Right renal cortex interstitium (tissue), 3 donors: ENCODE measurements around the gene RBM23. TPM values are rescaled to one million over a fixed set of nuclear protein-coding genes. Genes with fewer than 3 reads are reported as not detected.
"Not testable (repeated sequence)": the region's sequence is repeated elsewhere in the genome, so short reads cannot be mapped to it uniquely, and the experiment has no call there.

Source experiments
- DNase-seq, 3 donors: peaks; one replicate each; pipeline ENCODE4 v3.0.0-alpha.2; 2013; ENCODE audit warnings: low read depth in 3 of 3, low spot score in 2 of 3
- polyA plus RNA-seq, 3 donors: library from polyadenylated mRNA; unstranded; fragments of 120-200 nt; gene quantifications; one replicate each; pipeline ENCODE4 v1.2.1, GENCODE V29; 2013; ENCODE audit not compliant: insufficient read length in 3 of 3

RBM23 gene
- 100 to 1,000 TPM; 118 to 125 (median 119) TPM for polyA plus RNA-seq

DNA sequence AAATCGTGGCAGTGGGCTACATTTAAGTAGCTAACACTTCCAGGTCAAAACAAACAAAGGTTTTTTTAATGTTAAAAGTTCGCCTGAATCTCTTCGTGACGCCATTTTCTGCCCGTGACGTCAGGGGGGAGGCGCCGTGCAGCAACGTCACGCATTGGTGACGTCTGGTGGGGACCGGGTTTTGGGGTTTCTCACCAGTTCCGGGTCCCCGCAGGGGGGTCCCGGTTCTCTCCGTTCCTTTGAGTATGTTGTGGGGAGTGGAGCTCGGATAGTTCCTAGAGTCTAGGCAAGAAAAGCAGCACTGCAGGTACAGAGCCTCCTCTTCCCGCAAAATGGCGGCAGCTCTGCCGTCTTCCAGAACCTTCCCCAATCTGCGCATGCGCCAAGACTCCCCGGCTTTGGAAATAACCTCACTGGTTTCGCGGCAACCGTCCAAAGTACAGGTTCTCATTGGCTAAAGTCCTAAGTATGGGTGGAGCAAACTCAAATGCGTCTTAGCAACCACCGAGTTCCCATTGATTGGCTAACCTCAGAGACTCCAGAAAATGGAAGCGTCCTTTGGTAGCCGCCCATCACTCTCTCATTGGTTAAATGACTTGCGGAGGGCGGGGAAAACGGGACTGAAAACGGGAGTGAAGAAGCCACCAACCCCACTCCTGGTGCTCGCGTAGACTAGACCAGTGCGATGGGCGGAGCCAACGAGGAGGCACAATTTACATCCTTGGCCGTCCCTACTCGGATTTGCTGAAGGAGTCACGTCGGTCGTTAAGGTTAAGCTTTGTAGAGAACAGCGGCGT, at the start of gene RBM23:
Gene RBM23, minus strand, starts transcription at position 346 of the 797 bp plus-strand sequence.
- DNase-seq, result peak; percentile 100

DNA sequence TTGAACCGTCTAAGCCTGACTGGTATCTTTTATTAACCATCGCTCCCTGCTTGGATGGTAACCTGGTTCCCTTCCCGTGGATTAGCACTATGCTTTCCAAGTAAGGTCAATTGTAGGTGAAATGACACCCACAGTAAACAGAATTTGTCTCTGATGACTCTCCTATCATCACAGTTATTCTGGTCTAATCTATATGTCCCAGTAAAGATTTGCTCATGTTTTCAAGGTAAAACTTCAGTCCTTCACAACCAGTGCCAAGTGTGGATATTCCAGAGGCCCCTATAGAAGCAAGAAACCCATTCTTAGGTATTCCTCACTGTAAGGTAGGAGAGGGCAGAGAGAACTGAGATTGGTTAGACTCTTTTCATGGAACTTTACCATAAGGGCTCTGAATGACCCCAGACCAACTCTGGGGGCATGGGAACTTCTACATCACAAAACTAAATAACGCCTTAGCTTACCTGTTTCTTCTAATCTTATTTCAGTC, 47.9 kb upstream of the RBM23 start:
- no peak for DNase-seq

DNA sequence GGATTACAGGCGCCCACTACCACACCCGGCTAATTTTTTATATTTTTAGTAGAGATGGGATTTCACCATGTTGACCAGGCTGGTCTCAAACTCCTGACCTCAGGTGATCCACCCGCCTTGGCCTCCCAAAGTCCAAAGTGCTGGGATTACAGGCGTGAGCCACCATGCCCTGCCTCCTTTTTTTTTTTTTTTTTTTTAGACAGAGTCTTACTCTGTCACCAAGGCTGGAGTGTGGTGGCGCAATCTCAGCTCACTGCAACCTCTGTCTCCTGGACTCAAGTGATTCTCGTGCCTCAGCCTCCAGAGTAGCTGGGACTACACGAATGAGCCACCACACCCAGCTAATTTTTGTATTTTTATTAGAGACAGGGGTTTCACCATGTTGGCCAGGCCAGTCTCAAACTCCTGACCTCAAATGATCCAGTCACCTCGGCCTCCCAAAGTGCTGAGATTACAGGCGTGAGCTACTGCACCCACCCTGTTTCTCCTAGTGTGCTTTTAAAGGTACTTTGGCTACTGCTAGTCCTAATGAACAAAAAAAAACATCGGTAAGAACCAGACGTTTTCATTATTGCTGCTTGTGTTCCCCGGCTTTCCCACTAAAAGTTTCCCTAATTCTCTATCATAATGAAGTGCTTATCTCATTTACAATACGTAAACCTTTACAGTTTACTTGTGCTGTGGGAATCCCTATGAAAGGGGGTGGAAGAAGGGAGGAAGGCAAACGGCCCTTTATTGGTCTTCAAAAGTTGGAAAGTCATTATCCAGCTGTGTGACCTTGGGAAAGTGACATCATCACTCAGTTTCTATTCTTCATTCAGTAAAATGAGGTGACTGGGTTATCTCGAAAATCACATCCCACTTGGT, 47.2 kb upstream of the RBM23 start:
- DNase-seq, result not testable (repeated sequence)

DNA sequence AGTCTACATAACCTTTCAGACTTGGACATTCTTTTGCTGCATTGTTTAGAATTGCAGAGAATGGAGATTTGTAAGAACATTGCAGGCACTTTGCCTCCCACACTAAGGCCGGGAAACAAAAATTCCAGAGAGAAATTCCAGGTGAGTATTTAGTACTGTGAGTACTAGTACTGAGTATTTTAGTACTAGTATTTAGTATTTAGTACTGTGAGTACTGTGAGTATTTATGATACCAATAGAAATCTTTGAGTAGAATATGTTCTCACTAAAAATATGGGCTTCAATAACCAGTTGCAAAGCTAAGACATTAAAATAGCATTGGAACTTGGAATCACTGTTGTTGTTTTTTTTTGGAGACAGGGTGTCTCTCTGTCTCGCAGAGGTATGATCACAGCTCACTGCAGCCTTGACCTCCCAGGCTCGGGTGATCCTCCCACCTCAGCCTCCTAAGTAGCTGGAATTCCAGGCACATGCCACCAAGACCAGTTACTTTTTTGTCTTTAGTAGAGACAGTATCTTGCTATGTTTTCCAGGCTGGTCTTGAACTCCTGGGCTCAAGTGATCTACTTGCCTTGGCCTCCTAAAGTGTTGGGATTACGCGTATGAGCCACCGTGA, 43.2 kb upstream of the RBM23 start:
- no peak for DNase-seq

GRCh38 chr14:22955702-22956569, 37.0 kb upstream of the RBM23 start:
- no peak for DNase-seq

GRCh38 chr14:22952418-22952817, 33.5 kb upstream of the RBM23 start:
- DNase-seq, result no peak

GRCh38 chr14:22951795-22952194, 32.8 kb upstream of the RBM23 start:
- DNase-seq, result not testable (repeated sequence)

DNA sequence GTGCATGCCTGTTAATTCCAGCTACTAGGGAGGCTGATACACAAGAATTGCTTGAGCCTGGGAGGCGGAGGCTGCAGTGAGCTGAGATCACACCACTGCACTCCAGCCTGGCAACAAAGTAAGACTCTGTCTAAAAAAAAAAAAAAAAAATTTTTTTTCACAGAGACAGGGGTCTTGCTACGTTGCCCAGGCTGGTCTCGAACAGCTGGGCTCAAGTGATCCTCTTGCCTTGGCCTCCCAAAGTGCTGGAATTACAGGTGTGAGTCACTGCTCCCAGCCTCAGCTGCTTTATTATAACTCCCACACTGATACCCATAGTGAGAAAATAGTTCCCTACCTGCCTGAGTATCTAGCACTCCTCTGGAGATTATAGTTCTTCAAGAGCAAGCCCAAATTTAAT, 26.7 kb upstream of the RBM23 start:
- no peak for DNase-seq

- no peak for DNase-seq
These were observed 20.7 kb upstream of the RBM23 start for GRCh38 chr14:22939684-22940083.

DNA sequence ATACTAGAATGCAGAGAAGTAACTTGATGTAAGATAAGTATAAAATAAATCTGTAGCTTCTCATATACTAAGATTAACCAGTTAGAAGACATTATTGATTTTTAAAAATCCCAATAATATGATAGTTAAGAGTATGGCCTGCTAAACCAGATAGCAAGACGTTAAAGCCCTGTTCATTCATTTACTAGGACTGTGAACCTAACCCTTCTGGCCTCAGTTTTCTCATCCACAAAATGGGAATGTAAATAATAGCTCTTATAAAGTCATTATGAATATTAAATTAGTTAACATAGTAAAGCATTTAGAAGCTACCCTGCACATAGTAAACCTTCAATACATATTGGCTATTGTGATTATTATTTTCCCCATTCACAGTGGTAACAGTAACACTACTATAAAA, 16.2 kb upstream of the RBM23 start:
- no peak for DNase-seq

DNA sequence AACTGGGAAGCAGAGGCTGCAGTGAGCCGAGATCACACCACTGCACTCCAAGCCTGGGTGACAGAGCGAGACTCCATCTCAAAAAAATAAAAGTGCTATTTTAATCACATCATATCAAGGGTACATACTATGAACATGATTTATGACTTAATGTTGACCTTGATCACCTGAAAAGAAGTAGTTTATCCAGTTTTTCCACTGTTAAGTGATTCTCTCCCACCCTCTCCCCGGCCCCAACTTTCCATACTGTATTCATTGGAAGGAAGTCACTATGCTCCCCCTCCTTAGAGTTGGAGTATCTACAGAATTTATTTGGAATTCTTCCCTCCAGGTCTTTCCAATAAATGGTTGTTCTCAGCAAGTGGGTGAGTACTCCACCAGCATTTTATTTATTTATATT, 13.2 kb upstream of the RBM23 start:
- no peak for DNase-seq

- DNase-seq, result peak in 1 of 3 donors; percentile 50
These were observed 11.0 kb upstream of the RBM23 start for GRCh38 chr14:22929961-22930364.

- peak; percentile 99 to 100 (median 99) for DNase-seq
These were observed 10.4 kb upstream of the RBM23 start, which contains the start of gene PRMT5 for GRCh38 chr14:22929104-22929960. Gene PRMT5, minus strand, starts transcription at chr14:22929376. Its CDS starts 15 bp downstream, at chr14:22929361.

DNA sequence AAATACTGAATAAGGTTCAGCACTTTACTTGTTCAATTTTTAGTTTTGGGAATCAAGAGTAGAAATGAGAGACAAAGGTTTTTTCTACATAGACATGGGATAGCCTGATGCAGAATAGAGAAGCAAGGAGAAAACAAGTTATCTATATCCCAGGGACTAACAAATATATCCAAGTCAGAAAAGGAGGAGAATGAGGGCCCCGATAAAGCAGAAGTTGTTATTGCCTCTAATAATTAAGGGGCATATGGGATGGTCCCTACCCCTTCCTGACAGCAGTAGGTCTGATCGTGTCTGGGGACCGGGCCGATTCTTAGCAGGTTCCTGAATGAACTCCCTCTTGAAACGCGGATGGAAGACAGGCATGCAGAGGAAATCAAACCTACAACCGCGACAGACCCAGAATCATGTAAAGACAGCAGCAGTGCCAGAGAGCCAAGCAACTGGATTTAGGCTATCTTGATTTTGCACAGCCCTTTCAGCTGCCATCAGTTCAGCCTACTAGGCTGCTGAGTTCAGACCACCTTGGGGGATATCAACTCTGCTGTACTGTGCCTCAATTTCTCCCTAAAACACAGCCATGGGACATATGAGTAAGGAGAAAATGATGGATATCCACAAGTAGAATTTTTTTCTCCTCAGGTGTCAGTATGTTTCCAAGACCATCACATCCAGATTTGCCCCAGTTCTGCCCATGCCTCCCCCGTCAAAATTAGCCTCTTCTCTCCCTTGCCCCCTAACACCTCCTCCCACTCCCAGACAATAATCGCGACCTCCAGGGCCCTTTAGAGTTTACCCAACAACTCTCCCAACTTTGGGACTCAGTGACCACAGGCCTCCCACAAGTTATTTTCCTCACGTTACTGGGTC, 9.5 kb upstream of the RBM23 start:
- DNase-seq, result no peak

- no peak for DNase-seq
These were observed 7.4 kb upstream of the RBM23 start for GRCh38 chr14:22926316-22926715.

GRCh38 chr14:22925513-22925912, 6.6 kb upstream of the RBM23 start:
- no peak for DNase-seq

- DNase-seq, result no peak
These were observed 4.8 kb upstream of the RBM23 start for GRCh38 chr14:22923746-22924145.

DNA sequence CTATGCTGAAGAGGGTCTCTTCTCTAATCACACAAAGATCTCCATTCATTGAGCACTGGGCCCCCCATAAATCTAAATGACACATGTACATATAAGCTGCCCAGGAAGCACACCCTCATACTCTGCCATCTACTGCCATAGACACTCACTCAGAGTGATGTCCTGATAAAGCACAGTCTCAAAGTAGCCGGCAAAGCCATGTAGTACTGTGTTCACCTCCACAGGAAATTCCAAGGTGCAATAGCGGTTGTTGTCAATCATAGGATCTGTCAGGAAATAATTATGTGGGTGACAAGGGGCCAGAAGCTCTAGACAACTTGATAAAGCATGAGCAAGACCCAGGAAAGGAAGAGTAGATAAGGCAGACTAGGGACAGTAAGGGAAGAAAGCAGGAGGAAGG, 3.3 kb upstream of the RBM23 start:
- DNase-seq, result no peak
